Measurements from ENCODE around the gene SLC9A7. TPM values are rescaled to one million over a fixed set of nuclear protein-coding genes. Genes with fewer than 3 reads are reported as not detected.
A peak's percentile ranks its signal among the peaks of the same experiment; 100 is the strongest.

SLC9A7 gene
- total RNA-seq, 1 donor from 2014 or later = 10.7 TPM

DNA sequence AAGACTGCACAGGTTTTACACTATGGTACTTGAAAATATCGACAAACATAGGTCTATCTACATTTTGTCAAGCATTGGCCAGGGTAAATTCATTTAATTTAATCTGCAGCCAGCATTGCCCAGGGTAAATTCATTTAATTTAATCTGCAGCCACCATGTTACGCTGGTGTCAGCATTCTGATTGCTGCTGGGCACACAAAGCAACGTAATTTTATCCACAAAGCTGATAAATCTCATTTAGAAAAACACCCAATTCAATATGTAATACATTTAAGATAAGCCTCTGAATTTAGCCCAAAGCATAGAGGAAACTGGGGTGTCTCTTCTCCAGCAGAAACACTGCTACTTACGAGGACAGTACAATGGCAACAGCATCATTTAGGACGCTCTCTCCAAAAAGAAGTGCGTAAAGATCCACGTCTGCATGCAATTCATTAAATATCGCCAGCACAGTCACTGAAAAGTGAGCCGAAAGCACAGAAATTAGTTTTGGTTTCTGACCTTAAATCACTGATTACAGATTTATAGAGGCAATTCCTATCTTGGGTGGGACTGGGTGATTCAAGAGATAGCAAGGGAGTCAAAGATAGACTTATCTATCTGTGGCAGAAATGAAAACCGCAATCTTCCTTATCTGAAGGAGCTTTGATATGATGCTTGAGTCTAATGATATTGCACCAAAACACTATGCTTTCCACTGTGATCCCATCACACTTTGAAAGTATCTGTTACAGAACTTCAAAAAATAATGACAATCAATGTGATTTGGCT, 96.5 kb downstream of the SLC9A7 start:
- no peak overlapping the region for H3K4me3 ChIP-seq (ENCODE audit: low read depth, low read length)
- TF ChIP-seq CTCF (conservative IDR thresholded peaks at IDR 0.05; ENCODE audit: low read depth, low read length) = no peak
- DNase-seq (ENCODE audit: low read depth) = no peak

GRCh38 chrX:46653482-46653881, 105.4 kb downstream of the SLC9A7 start:
- H3K4me3 ChIP-seq (ENCODE audit: low read depth, low read length) = no peak overlapping the region
- TF ChIP-seq CTCF (conservative IDR thresholded peaks at IDR 0.05; ENCODE audit: low read depth, low read length) = peak; percentile 15
- DNase-seq (ENCODE audit: low read depth) = no peak

- no peak for TF ChIP-seq CTCF (conservative IDR thresholded peaks at IDR 0.05; ENCODE audit: low read depth, low read length)
- no peak overlapping the region for H3K4me3 ChIP-seq (ENCODE audit: low read depth, low read length)
- DNase-seq (ENCODE audit: low read depth) = no peak
These were observed 109.3 kb downstream of the SLC9A7 start for GRCh38 chrX:46649421-46650260.

DNA sequence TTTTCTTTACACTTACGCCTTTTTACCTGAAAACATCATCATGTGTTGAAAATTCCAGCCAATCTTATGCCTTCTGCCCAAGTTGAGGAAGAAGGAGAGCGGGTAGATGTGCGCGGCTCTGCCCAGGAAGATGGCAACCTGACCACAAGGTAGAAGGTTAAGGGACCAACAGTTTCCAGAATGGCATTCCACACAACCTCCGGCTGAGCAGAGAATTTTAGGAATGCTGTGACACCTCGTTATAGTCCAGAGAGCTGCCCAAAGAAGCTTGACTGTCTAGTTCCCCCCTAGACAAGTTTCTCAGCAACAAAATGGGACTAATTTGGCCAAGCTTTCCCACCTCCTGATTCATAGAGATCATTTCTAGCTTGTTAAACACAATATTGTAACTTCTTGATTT, 110.3 kb downstream of the SLC9A7 start:
- DNase-seq (ENCODE audit: low read depth) = no peak
- no peak overlapping the region for H3K4me3 ChIP-seq (ENCODE audit: low read depth, low read length)
- TF ChIP-seq CTCF (conservative IDR thresholded peaks at IDR 0.05; ENCODE audit: low read depth, low read length) = no peak

DNA sequence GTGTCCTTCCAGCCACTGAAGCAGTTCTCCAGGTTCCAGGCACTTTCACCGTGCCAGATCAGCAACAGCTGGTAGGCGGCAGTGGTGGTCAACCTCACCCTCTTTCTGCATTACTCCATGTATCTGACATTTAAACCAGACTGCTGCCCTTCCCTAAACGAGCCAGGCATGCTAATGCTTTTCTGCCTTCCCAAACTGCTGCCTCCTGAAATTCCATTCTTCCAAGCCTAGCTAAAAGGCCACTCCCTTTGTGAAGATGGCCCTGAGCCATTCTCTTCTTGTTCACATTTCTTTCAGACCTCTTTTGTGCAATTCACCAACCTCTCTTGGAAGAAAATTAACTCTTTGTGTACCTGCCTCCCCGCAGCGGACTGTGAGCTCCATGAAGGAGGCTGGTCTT, 111.7 kb downstream of the SLC9A7 start:
- no peak for TF ChIP-seq CTCF (conservative IDR thresholded peaks at IDR 0.05; ENCODE audit: low read depth, low read length)
- no peak overlapping the region for H3K4me3 ChIP-seq (ENCODE audit: low read depth, low read length)
- DNase-seq (ENCODE audit: low read depth) = no peak

DNA sequence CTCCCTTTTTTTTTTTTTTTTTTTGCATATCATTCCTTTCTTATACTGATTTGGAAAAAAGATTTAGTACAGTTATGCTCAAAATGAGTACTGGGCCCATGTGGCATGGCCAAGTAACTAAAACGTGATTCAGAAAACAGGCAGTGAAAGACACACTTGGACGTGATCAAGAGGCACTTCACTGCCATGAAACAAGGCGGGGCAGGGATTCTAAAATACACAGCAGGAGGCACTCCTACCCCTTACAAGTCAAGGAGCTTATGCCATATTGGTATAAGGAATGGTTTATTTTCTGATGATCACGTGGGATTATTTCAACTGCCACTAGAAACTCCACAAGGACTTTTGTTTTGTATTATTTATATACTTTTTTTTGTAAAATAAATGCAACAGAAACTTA, 113.3 kb downstream of the SLC9A7 start:
- TF ChIP-seq CTCF (conservative IDR thresholded peaks at IDR 0.05; ENCODE audit: low read depth, low read length) = no peak
- DNase-seq (ENCODE audit: low read depth) = no peak
- H3K4me3 ChIP-seq (ENCODE audit: low read depth, low read length) = no peak overlapping the region

Measured in epithelial cell of proximal tubule (primary cell).